Panc1 (cell line): Measurements from ENCODE around the gene DVL1. TPM values are rescaled to one million over a fixed set of nuclear protein-coding genes. Genes with fewer than 3 reads are reported as not detected.

ENCODE experiments used
- ATAC-seq: fragments of 200-7000 bp; cut with Tn5 transposase; 2 replicates; pipeline ENCODE4 v1.9.1; 2020; ENCODE audit warnings: mild to moderate bottlenecking, moderate library complexity
- BruUV-seq: library from RNA; stranded (reverse); fragments of 400-500 nt; replicated peaks from 2 replicates; lab custom pipeline; 2021; lab: Mats Ljungman, UMichigan
- CTCF ChIA-PET: fragments of 300-600 bp; sonication (Branson Sonifier 250); formaldehyde crosslinking; loops from one replicate; lab custom pipeline; 2022; ENCODE audit warnings: antibody characterized with exemption; lab: Charles Lee
- POLR2A ChIA-PET: fragments of 300-600 bp; sonication (Branson Sonifier 250); formaldehyde crosslinking; loops from one replicate; lab custom pipeline; 2022; ENCODE audit warnings: antibody characterized with exemption; lab: Charles Lee
- DNase-seq: peaks from one replicate; pipeline ENCODE4 v3.0.0-alpha.2; 2010; ENCODE audit warnings: low read depth, low spot score
- H3K27ac ChIP-seq: 2 replicates; pipeline ENCODE4 v1.5.1; 2011; ENCODE audit warnings: mild to moderate bottlenecking, low read length, inconsistent platforms
- H3K27me3 ChIP-seq: fragments of 200-500 bp; sonication (Bioruptor generic); 2 replicates; pipeline ENCODE4 v1.6.0; 2014; ENCODE audit warnings: low read length, inconsistent platforms; ENCODE audit not compliant: control insufficient read depth, insufficient read depth
- H3K36me3 ChIP-seq: fragments of 200-500 bp; sonication (Bioruptor generic); 2 replicates; pipeline ENCODE4 v1.5.1; 2014; ENCODE audit warnings: inconsistent platforms, mild to moderate bottlenecking, low read length, moderate library complexity; ENCODE audit not compliant: control insufficient read depth, insufficient read depth
- H3K4me1 ChIP-seq: 2 replicates; pipeline ENCODE4 v1.5.1; 2011; ENCODE audit warnings: inconsistent platforms, mild to moderate bottlenecking, low read length, moderate library complexity; ENCODE audit not compliant: control insufficient read depth, insufficient read depth
- H3K4me3 ChIP-seq, 2 experiments: 2 replicates each; pipeline ENCODE4 v1.5.1; 2011 to 2012; ENCODE audit warnings: low read depth in 2 of 2, low read length in 2 of 2, mild to moderate bottlenecking in 2 of 2, inconsistent platforms in 1 of 2, moderate library complexity in 1 of 2
- H3K9me3 ChIP-seq: fragments of 200-500 bp; sonication (Bioruptor generic); 2 replicates; pipeline ENCODE4 v1.5.1; 2014; ENCODE audit warnings: low read depth, mild to moderate bottlenecking, inconsistent platforms, low read length, moderate library complexity; ENCODE audit not compliant: control insufficient read depth, insufficient read depth
- POLR2AphosphoS5 ChIP-seq: IDR thresholded peaks from 2 replicates; pipeline ENCODE4 v1.6.1; 2012; ENCODE audit warnings: mild to moderate bottlenecking, low read depth, low read length, moderate library complexity
- SIN3A ChIP-seq: IDR thresholded peaks from 2 replicates; pipeline ENCODE4 v1.6.1; 2012; ENCODE audit warnings: low read depth, mild to moderate bottlenecking, low read length, moderate library complexity, borderline replicate concordance; ENCODE audit not compliant: insufficient read depth
- TCF7L2 ChIP-seq: IDR thresholded peaks from 2 replicates; pipeline ENCODE4 v1.6.1; 2011; ENCODE audit warnings: mild to moderate bottlenecking, low read depth, low read length, inconsistent platforms
- in situ Hi-C: cut with HindIII; loops from 2 replicates; pipeline ENCODE4 v1.10.0; 2016; ENCODE audit warnings: low sequenced_read_pairs, low pct_unique_long_range_greater_than_20kb
- intact Hi-C: fragments of 100-400 bp; cut with micrococcal nuclease; formaldehyde crosslinking; loops from one replicate; pipeline ENCODE4 v1.10.0; 2022; ENCODE audit not compliant: unreplicated experiment
- total RNA-seq: library from RNA; stranded (reverse); gene quantifications from one replicate; pipeline ENCODE4 v1.2.1, GENCODE V29; 2021; ENCODE audit not compliant: unreplicated experiment
- TF ChIP-seq, protein P1 (sequence below): fragments of 450-650 bp; IDR thresholded peaks from 2 replicates; pipeline ENCODE4 v1.5.1; 2017; ENCODE audit warnings: mild to moderate bottlenecking
- TF ChIP-seq, protein P2 (sequence below), 2 experiments: IDR thresholded peaks; 2 replicates each; pipeline ENCODE4 v1.6.1; 2011 to 2012; ENCODE audit warnings: low read depth in 2 of 2, control low read depth in 1 of 2, low read length in 1 of 2, mild to moderate bottlenecking in 1 of 2, moderate library complexity in 1 of 2; ENCODE audit not compliant: insufficient read depth in 1 of 2

DVL1 gene
- total RNA-seq, 1 experiment from 2014 or later = 144 TPM

DNA sequence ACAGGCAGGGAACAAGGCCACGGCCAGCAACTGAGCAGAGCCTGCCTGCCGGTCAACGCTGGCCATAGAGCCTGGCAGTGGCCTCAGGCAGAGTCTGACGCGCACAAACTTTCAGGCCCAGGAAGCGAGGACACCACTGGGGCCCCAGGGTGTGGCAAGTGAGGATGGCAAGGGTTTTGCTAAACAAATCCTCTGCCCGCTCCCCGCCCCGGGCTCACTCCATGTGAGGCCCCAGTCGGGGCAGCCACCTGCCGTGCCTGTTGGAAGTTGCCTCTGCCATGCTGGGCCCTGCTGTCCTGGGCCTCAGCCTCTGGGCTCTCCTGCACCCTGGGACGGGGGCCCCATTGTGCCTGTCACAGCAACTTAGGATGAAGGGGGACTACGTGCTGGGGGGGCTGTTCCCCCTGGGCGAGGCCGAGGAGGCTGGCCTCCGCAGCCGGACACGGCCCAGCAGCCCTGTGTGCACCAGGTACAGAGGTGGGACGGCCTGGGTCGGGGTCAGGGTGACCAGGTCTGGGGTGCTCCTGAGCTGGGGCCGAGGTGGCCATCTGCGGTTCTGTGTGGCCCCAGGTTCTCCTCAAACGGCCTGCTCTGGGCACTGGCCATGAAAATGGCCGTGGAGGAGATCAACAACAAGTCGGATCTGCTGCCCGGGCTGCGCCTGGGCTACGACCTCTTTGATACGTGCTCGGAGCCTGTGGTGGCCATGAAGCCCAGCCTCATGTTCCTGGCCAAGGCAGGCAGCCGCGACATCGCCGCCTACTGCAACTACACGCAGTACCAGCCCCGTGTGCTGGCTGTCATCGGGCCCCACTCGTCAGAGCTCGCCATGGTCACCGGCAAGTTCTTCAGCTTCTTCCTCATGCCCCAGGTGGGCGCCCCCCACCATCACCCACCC lies 17.9 kb downstream of the DVL1 start, which contains the start of gene TAS1R3:
Gene TAS1R3 (plus strand): TSS at position 213 of the 898 bp plus-strand sequence. CDS start 66 bp downstream, at position 279.
- CTCF ChIA-PET = no interaction called here

DNA sequence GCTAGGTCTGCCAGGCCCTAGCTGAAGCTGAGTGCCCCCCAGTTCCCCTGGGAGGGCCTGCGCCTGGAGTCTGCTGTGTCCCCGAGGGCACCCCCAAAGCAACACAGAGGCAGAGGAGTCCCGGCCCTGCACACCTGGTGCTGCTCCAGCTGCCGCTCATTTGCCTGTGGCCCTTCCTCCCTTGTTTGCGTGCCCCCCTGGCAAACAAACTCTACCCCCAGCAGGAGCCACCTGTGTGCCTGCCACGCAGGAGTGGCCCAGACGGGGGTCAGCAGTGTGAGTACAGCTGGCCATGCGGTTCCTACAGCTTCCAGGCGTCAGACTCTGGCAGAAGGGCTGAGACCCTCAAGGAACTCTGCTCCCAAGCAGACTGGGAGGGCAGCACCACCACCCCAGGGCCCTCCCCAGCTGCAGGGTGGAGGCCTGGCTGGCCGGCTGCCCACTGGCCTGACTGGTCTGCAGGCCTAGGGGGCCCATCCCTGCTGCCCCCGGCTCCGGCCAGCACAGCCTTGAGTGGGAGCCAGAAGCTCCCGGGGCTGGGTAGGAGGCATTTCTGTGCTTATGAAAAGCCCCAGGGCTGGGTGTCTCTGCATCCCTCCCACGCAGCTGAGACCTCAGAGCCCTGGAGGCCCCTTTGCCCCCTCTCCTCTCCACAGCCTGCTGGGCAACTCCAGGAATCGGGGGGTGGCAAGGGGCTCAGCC lies 18.7 kb downstream of the DVL1 start:
- H3K27ac ChIP-seq = no peak overlapping the region
- intact Hi-C loops (no loop called here), in situ Hi-C loops (no loop called here)
- ChIA-PET CTCF (no interaction called here), POLR2A (no interaction called here)
- H3K9me3 ChIP-seq = no peaks in the 10 kb centered on the region
- peaks cover 10% of the 10 kb centered on the region; the same call in 1 of the 2 replicates for H3K4me1 ChIP-seq
- TF ChIP-seq POLR2AphosphoS5 (no peak), TCF7L2 (no peak), SIN3A (no peak)
- TF ChIP-seq, protein P1, sequence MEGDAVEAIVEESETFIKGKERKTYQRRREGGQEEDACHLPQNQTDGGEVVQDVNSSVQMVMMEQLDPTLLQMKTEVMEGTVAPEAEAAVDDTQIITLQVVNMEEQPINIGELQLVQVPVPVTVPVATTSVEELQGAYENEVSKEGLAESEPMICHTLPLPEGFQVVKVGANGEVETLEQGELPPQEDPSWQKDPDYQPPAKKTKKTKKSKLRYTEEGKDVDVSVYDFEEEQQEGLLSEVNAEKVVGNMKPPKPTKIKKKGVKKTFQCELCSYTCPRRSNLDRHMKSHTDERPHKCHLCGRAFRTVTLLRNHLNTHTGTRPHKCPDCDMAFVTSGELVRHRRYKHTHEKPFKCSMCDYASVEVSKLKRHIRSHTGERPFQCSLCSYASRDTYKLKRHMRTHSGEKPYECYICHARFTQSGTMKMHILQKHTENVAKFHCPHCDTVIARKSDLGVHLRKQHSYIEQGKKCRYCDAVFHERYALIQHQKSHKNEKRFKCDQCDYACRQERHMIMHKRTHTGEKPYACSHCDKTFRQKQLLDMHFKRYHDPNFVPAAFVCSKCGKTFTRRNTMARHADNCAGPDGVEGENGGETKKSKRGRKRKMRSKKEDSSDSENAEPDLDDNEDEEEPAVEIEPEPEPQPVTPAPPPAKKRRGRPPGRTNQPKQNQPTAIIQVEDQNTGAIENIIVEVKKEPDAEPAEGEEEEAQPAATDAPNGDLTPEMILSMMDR = no peak
- TF ChIP-seq, protein P2, sequence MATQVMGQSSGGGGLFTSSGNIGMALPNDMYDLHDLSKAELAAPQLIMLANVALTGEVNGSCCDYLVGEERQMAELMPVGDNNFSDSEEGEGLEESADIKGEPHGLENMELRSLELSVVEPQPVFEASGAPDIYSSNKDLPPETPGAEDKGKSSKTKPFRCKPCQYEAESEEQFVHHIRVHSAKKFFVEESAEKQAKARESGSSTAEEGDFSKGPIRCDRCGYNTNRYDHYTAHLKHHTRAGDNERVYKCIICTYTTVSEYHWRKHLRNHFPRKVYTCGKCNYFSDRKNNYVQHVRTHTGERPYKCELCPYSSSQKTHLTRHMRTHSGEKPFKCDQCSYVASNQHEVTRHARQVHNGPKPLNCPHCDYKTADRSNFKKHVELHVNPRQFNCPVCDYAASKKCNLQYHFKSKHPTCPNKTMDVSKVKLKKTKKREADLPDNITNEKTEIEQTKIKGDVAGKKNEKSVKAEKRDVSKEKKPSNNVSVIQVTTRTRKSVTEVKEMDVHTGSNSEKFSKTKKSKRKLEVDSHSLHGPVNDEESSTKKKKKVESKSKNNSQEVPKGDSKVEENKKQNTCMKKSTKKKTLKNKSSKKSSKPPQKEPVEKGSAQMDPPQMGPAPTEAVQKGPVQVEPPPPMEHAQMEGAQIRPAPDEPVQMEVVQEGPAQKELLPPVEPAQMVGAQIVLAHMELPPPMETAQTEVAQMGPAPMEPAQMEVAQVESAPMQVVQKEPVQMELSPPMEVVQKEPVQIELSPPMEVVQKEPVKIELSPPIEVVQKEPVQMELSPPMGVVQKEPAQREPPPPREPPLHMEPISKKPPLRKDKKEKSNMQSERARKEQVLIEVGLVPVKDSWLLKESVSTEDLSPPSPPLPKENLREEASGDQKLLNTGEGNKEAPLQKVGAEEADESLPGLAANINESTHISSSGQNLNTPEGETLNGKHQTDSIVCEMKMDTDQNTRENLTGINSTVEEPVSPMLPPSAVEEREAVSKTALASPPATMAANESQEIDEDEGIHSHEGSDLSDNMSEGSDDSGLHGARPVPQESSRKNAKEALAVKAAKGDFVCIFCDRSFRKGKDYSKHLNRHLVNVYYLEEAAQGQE (IDR thresholded peaks at IDR 0.05; ENCODE audit: insufficient read depth in 1 of 2, low read depth in 2 of 2, low read length in 1 of 2) = no peak
- no peaks in the 10 kb centered on the region for H3K27me3 ChIP-seq
- no peak overlapping the region for H3K4me3 ChIP-seq
- no peak for DNase-seq
- BruUV-seq = no TSS peak
- ATAC-seq = no peak
- H3K36me3 ChIP-seq = no peaks in the 10 kb centered on the region

More for the DNA sequence above, 17.9 kb downstream of the DVL1 start, which contains the start of gene TAS1R3:
- intact Hi-C loops (no loop called here), in situ Hi-C loops (no loop called here)
- no TSS peak for BruUV-seq
- TF ChIP-seq, protein P1 = no peak
- peaks cover 2% of the 10 kb centered on the region; the same call in 1 of the 2 replicates for H3K4me1 ChIP-seq
- no peak within 1 kb of the TSS for H3K27ac ChIP-seq
- DNase-seq = no peak
- POLR2A ChIA-PET = no interaction called here
- H3K36me3 ChIP-seq = no peaks in the 10 kb centered on the region
- no peaks in the 10 kb centered on the region for H3K9me3 ChIP-seq
- H3K27me3 ChIP-seq = no peaks in the 10 kb centered on the region
- H3K4me3 ChIP-seq = no peak within 1 kb of the TSS
- peak; percentile 9; the same call in 1 of the 2 replicates for ATAC-seq
